Measurements from ENCODE around the gene GRK6. TPM values are rescaled to one million over a fixed set of nuclear protein-coding genes. Genes with fewer than 3 reads are reported as not detected.

GRK6 gene
- total RNA-seq, 1 experiment from 2014 or later = 82.3 TPM

DNA sequence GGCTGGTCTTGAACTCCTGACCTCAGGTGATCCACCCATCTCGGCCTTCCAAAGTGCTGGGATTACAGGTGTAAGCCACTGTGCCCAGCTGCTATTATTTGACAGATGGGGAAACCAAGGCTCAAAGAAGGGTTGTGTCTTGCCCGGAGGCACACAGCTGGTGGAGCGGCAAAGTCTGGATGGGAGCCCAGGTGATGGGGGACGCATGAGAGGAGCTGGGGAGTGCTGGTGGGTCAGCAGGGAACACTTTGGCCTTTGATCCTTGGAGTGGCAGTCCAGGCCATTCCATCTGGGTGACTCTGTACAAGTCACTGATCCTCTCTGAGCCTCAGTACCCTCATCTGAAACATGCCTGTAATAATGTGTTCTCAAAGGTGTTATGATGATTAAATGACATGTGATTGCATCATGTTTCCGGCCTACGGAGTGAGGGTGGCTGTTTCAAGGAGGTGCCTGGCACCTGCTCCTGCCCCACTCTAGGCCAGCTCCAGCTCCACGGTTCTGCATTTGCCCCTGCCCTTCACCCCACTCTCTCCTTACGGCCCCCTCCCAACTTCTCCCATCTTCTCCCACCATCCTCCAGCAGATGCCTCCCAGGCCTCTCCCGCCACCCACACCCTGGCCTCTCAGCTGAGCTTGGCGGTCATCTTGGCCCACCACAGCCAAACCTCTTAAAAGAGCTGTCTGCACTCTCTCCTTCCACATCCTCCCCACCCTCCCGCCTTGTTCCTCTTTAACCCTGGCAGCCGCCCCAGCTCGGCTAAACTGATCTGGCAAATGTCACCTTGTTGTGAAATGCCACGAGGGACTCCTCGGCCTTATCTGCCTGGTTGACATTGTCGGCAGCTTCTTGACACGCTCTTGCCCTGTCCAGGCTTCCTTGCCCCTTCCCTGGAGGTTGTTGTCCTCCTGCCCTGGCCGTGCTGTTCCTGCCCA is 52.5 kb downstream of the GRK6 start:
- H3K4me1 ChIP-seq (replicated peaks; ENCODE audit: insufficient read depth) = no peaks in the 10 kb centered on the region
- ChIA-PET CTCF (interaction anchor here (1.0 kb wide), 1 partner anchor 23 kb away, joined by 4 read pairs; no protein-coding TSS in a partner anchor), POLR2A (ENCODE audit: unreplicated experiment) (interaction anchor here (0.6 kb wide), 3 partner anchors 13 to 38 kb away, joined by 3 to 8 read pairs (median 3); partner anchors contain the start of gene DDX41)
- no peak overlapping the region for H3K27ac ChIP-seq
- intact Hi-C loops (cut with micrococcal nuclease; ENCODE audit: unreplicated experiment) = no loop called here
- no peaks in the 10 kb centered on the region for H3K27me3 ChIP-seq (ENCODE audit: insufficient read depth, low read depth)
- H3K79me2 ChIP-seq (ENCODE audit: low read depth) = no peaks in the 10 kb centered on the region
- H3K9me2 ChIP-seq (ENCODE audit: insufficient read depth) = no peaks in the 10 kb centered on the region
- no peaks in the 10 kb centered on the region for H3K36me3 ChIP-seq (ENCODE audit: low read depth)
- no peak overlapping the region for H3K4me2 ChIP-seq
- H4K20me1 ChIP-seq (ENCODE audit: insufficient read depth) = no peaks in the 10 kb centered on the region
- peaks cover 57% of the 10 kb centered on the region for H3F3A ChIP-seq (ENCODE audit: insufficient read depth, low read depth)
- H2AFZ ChIP-seq = no peak overlapping the region
- no peaks in the 10 kb centered on the region for H3K9me3 ChIP-seq (ENCODE audit: insufficient read depth, low read depth)
- TF ChIP-seq, protein P1, sequence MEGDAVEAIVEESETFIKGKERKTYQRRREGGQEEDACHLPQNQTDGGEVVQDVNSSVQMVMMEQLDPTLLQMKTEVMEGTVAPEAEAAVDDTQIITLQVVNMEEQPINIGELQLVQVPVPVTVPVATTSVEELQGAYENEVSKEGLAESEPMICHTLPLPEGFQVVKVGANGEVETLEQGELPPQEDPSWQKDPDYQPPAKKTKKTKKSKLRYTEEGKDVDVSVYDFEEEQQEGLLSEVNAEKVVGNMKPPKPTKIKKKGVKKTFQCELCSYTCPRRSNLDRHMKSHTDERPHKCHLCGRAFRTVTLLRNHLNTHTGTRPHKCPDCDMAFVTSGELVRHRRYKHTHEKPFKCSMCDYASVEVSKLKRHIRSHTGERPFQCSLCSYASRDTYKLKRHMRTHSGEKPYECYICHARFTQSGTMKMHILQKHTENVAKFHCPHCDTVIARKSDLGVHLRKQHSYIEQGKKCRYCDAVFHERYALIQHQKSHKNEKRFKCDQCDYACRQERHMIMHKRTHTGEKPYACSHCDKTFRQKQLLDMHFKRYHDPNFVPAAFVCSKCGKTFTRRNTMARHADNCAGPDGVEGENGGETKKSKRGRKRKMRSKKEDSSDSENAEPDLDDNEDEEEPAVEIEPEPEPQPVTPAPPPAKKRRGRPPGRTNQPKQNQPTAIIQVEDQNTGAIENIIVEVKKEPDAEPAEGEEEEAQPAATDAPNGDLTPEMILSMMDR (conservative IDR thresholded peaks at IDR 0.05) = no peak
- TF ChIP-seq EZH2 (IDR thresholded peaks at IDR 0.05; ENCODE audit: low read depth) = no peak
- BruUV-seq (replicated peaks) = no TSS peak
- DNase-seq = no peak
- H3K4me3 ChIP-seq = no peak overlapping the region

DNA sequence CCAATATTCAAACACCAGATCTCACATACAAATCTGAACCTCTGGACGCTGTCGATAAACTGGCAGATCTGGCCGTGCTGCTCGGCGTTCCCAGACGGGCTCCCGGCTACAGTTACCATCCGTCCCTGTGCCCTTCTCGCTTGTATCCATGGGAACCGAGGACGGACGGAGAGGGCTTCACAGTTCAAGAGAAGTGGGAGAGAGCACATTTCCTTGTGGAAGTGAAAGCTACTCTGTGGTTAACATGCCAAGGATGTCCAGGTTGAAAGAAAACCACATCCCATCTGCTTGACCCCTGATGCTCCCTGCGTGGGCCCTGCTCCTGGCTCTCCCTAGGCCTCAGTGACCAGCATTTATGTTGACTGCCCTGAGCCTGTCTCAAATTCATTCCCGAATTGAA is 53.3 kb downstream of the GRK6 start:
- H3K27me3 ChIP-seq (ENCODE audit: insufficient read depth, low read depth) = no peaks in the 10 kb centered on the region
- no peaks in the 10 kb centered on the region for H3K79me2 ChIP-seq (ENCODE audit: low read depth)
- no peaks in the 10 kb centered on the region for H3K9me3 ChIP-seq (ENCODE audit: insufficient read depth, low read depth)
- ChIA-PET POLR2A (ENCODE audit: unreplicated experiment) (interaction anchor here (0.6 kb wide), 2 partner anchors 13 to 37 kb away, joined by 3 to 8 read pairs; partner anchors contain the start of gene DDX41), CTCF (no interaction called here)
- no peaks in the 10 kb centered on the region for H3K36me3 ChIP-seq (ENCODE audit: low read depth)
- intact Hi-C loops (cut with micrococcal nuclease; ENCODE audit: unreplicated experiment) = no loop called here
- peaks cover 49% of the 10 kb centered on the region for H3F3A ChIP-seq (ENCODE audit: insufficient read depth, low read depth)
- BruUV-seq (replicated peaks) = no TSS peak
- no peaks in the 10 kb centered on the region for H4K20me1 ChIP-seq (ENCODE audit: insufficient read depth)
- H3K4me2 ChIP-seq = no peak overlapping the region
- DNase-seq = peak in 1 of 2 experiments; percentile 24
- H2AFZ ChIP-seq = no peak overlapping the region
- H3K27ac ChIP-seq = no peak overlapping the region
- no peak overlapping the region for H3K4me3 ChIP-seq
- no peaks in the 10 kb centered on the region for H3K9me2 ChIP-seq (ENCODE audit: insufficient read depth)
- TF ChIP-seq EZH2 (IDR thresholded peaks at IDR 0.05; ENCODE audit: low read depth) = no peak
- TF ChIP-seq, protein P1 (conservative IDR thresholded peaks at IDR 0.05) = no peak
- no peaks in the 10 kb centered on the region for H3K4me1 ChIP-seq (replicated peaks; ENCODE audit: insufficient read depth)

DNA sequence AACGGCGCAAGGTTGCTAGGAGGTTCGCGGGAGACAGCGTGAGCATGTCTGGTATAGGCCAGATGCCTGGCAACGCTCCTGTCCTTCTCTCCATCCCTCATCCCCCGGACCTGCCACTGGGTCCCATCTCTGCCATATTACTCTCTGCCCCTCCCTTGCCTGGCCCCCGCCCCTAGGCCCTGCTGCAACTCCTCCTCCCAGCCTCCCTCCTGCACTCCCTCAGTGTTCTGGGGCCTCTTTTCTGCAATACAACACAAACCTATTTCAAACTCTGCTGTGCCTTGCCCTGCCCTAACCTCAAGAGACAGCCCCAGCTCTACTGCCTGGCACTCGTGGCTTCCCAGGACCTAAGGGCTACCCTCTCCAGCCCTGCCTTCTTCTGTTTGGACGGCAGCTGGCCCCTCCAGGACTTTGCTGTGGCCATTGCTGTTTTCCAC is 55.9 kb downstream of the GRK6 start:
- no peaks in the 10 kb centered on the region for H3K36me3 ChIP-seq (ENCODE audit: low read depth)
- intact Hi-C loops (cut with micrococcal nuclease; ENCODE audit: unreplicated experiment) = no loop called here
- CTCF ChIA-PET = no interaction called here

More for the DNA sequence above, 55.9 kb downstream of the GRK6 start:
- TF ChIP-seq EZH2 (IDR thresholded peaks at IDR 0.05; ENCODE audit: low read depth) = no peak
- TF ChIP-seq, protein P1 (conservative IDR thresholded peaks at IDR 0.05) = no peak
- H3K9me3 ChIP-seq (ENCODE audit: insufficient read depth, low read depth) = no peaks in the 10 kb centered on the region
- peak in 1 of 2 experiments; percentile 19 for DNase-seq
- POLR2A ChIA-PET (ENCODE audit: unreplicated experiment) = no interaction called here
- H3K4me1 ChIP-seq (replicated peaks; ENCODE audit: insufficient read depth) = no peaks in the 10 kb centered on the region
- no peaks in the 10 kb centered on the region for H3K27me3 ChIP-seq (ENCODE audit: insufficient read depth, low read depth)
- no peak overlapping the region for H2AFZ ChIP-seq
- no peak overlapping the region for H3K27ac ChIP-seq
- peaks cover 47% of the 10 kb centered on the region for H3F3A ChIP-seq (ENCODE audit: insufficient read depth, low read depth)
- no TSS peak for BruUV-seq (replicated peaks)
- H3K4me2 ChIP-seq = no peak overlapping the region
- no peaks in the 10 kb centered on the region for H3K9me2 ChIP-seq (ENCODE audit: insufficient read depth)
- H4K20me1 ChIP-seq (ENCODE audit: insufficient read depth) = no peaks in the 10 kb centered on the region
- H3K79me2 ChIP-seq (ENCODE audit: low read depth) = no peaks in the 10 kb centered on the region
- no peak overlapping the region for H3K4me3 ChIP-seq
